HG02870 (cell line): ENCODE results near the gene TMEM117.
"Not testable (repeated sequence)": the region's sequence is repeated elsewhere in the genome, so short reads cannot be mapped to it uniquely, and the experiment has no call there.

Experiments used
- ATAC-seq: cut with Tn5 transposase; IDR thresholded peaks from one replicate; pipeline ENCODE4 v1.9.1; 2021; ENCODE audit warnings: mild to moderate bottlenecking, moderate library complexity; ENCODE audit not compliant: unreplicated experiment

Gene TMEM117

DNA sequence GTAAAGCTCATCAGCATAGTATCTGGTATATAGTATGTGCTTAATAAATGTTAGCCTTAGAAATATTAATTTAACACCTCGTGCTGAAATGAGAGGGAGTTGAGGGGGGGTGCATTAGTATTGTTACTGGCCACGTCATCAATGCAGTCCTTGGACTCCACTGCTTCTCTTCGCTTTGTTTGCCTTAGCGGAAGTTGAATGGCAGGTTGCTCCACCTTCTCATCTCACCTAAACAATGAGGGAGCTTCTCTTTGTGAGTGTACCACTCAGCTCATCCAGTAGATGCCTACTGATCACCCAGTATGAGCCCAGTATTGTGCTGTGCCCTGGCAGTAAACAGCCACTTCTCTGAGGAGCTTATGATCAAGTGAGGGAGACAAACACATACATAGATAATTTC lies 4.5 kb downstream of the TMEM117 start:
- no peak for ATAC-seq

DNA sequence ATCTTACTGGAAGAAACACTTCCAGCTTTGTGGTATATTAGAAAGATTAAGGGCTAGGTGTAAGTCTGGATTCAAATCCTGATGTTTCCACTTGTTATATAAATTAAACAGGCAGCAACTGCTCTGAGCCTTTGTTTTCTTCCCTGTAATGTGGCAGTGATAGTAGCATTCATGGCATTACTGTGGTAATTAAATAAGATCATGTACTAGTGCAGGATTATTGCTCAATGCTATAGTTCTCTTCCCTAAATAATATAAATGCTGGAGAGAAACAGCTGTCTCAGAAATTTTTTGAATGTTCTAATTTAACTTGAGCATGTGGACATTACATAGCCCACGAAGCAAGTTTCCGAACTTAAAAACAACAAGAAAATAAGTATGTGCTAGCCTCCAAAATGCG lies 5.4 kb downstream of the TMEM117 start:
- no peak for ATAC-seq

- no peak for ATAC-seq
These were observed 6.4 kb downstream of the TMEM117 start for GRCh38 chr12:43842259-43842658.

GRCh38 chr12:43847425-43848225 lies 11.7 kb downstream of the TMEM117 start:
- not testable (repeated sequence) for ATAC-seq

- no peak for ATAC-seq
These were observed 12.3 kb downstream of the TMEM117 start for GRCh38 chr12:43848226-43848507.

- no peak for ATAC-seq
These were observed 12.9 kb downstream of the TMEM117 start for GRCh38 chr12:43848786-43849185.

GRCh38 chr12:43852744-43853143 lies 16.9 kb downstream of the TMEM117 start:
- no peak for ATAC-seq

GRCh38 chr12:43856972-43857371 lies 21.1 kb downstream of the TMEM117 start:
- ATAC-seq: no peak

DNA sequence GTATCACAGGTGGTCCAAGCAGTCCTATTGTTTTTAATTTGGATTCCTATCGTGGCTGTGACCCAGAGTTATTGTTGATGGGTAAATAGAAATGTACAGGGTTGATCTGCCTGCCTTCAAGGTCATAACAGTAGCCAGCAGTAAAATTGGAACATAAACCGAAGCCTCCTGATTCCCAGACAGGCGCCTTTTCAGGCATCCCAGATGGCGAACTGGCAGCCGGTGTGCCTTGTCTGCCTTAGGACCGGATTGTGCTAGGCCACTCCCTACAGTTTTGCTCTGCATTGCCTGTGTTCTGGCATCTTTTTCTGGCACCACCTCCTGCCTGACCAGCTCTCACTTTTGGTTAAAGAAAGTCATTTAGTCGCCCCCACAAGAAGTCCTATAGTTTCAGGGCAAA lies 22.2 kb downstream of the TMEM117 start:
- no peak for ATAC-seq

- no peak for ATAC-seq
These were observed 23.1 kb downstream of the TMEM117 start for GRCh38 chr12:43858991-43859390.

- peak; percentile 54 for ATAC-seq
These were observed 25.3 kb downstream of the TMEM117 start for GRCh38 chr12:43861015-43861839.

DNA sequence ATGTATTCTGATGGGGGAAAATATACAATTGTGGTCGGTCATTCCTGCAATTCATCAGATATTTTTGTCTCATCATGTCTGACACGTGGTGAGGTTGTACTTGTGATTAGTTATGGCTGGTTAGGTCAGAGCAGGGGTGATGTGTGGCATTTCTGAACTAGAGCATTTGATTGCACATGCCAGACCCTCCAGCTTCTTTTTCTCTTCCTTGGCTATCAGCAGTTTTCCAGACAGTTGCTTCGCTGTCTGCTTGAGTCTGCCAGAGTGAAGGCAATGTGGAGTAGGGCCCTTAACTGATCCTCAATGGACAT lies 25.9 kb downstream of the TMEM117 start:
- no peak for ATAC-seq

- no peak for ATAC-seq
These were observed 28.0 kb downstream of the TMEM117 start for GRCh38 chr12:43863770-43864366.

DNA sequence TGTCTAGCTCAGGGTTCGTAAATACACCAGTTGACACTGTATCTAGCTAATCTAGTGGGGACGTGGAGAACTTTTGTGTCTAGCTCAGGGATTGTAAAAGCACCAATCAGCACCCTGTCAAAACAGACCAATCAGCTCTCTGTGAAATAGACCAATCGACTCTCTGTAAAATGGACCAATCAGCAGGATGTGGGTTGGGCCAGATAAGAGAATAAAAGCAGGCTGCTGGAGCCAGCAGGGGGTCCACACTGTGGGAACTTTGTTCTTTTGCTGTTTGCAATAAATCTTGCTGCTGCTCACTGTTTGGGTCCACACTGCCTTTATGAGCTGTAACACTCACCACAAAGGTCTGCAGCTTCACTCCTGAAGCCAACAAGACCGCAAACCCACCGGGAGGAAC lies 28.7 kb downstream of the TMEM117 start:
- not testable (repeated sequence) for ATAC-seq

- no peak for ATAC-seq
These were observed 33.3 kb downstream of the TMEM117 start for GRCh38 chr12:43869184-43869583.

DNA sequence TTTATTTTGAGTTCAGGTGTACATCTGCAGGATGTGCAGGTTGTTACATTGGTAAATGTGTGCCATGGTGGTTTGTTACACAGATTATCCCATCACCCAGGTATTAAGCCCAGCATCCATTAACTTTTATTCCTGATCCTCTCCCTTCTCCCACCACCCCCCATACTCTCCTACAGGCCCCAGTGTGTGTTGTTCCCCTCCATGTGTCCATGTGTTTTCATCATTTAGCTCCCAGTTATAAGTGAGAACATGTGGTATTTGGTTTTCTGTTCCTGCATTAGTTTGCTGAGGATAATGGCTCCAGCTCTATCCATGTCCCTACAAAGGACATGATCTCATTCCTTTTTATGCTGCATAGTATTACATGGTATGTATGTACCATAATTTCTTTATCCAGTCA lies 33.9 kb downstream of the TMEM117 start:
- not testable (repeated sequence) for ATAC-seq

DNA sequence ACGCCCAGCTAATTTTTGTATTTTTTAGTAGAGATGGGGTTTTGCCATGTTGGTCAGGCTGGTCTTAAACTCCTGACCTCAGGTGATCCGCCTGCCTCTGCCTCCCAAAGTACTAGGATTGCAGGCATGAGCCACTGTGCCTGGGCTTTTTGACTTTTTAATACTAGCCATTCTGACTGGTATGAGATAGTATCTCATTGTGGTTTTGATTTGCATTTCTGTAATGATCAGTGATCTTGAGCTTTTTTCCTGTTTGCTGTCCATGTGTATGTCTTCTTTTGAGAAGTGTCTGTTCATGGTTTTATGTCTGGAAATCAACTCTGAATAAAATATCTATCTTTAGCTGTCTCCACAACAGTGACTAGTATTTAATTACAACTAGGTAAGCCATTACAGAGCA lies 35.4 kb downstream of the TMEM117 start:
- ATAC-seq: peak; percentile 54

- no peak for ATAC-seq
These were observed 36.5 kb downstream of the TMEM117 start for GRCh38 chr12:43872396-43872795.

- ATAC-seq: no peak
These were observed 42.2 kb downstream of the TMEM117 start for GRCh38 chr12:43878050-43878449.

DNA sequence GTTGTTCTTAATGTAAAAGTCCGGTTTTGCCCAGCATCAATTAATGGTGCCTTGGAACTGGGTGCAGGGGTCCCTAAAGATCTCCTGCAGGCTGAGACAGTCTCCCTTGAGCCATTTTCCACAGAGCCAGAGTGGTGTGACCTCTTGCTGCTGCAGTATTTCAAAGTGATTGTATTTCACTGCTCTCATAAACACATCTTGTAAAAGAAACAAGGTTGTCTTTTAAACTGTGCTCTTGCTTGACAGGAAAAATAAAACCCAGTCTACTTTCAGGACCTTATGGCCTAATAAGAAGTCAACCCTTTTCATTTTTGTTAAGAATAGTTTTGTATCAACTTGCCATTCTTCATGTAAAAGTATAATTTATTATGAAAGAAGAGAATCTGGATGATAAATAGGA lies 44.7 kb downstream of the TMEM117 start:
- no peak for ATAC-seq

DNA sequence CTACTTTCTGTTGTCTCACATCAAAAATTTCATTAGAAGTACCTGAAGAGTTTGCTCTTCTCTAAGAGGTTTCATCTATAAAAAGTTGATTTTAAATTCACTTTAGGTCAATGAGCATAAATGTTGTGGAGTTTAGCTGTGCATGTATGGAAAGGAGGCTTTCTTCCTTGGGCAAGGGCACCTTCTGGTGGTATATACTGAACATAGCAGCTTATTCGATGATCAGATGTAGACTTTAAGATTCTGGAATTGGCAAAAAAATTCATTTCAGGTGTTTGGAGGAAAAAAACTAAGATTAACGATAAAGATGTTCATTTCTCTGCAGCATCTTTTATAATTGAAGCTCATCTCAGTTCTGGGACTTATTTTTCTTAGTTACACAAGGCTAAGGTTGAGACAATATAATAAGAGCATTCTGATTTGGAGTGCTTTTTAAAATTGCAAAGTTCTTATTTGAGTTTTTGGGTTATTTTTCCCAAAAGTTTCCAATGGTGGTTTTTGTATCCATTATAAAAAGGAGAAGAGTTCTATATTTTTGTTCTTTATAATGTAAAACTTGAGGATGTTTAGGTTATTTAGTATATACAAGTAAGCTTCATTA lies 46.8 kb downstream of the TMEM117 start:
- peak; percentile 82 for ATAC-seq

- ATAC-seq: no peak
These were observed 47.4 kb downstream of the TMEM117 start for GRCh38 chr12:43883311-43883710.
